Kasumi-1 (cell line): ENCODE results near the gene MTIF3.

Experiments
- DNase-seq, 2 experiments: peaks; one replicate each; lab custom pipeline; 2025; lab: John Stamatoyannopoulos, UW

MTIF3 gene, protein sequence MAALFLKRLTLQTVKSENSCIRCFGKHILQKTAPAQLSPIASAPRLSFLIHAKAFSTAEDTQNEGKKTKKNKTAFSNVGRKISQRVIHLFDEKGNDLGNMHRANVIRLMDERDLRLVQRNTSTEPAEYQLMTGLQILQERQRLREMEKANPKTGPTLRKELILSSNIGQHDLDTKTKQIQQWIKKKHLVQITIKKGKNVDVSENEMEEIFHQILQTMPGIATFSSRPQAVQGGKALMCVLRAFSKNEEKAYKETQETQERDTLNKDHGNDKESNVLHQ

GRCh38 chr13:27449936-27450828, at the start of gene MTIF3:
Gene MTIF3, minus strand, starts transcription at chr13:27450564. Its CDS starts 10,116 bp downstream, at chr13:27440448.
- peak; percentile 67 to 69 for DNase-seq

DNA sequence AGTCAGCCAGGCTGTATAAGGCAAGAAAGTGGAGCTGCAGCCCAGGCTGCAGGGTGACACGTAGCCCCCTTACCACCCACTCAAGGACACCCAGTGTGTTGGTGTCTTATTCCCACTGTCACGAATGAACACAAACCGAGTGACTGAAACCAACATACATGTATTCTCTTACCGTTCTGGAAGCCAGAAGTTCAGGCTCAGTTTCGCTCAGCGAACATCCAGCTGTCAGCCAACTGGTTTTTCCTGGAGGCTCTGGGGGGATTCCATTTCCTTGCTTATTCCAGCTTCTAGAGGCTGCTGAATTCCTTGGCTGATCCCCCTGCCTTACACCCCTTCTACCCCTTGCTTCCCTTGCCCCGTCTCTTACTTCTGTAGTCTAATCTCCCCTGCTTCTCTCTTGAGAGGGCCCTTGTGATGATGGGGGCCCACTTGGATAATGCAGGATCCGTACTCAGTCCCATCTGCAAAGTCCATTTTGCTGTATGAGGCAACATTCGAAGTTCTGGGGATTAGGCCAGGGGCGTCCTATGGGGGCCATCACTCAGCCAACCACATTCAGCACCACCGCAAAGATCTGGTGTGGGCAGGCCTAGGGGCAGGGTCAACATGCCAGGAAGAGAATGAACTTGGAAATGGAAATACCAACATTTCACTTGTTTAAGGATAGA, 47.3 kb upstream of the MTIF3 start:
- no peak for DNase-seq

GRCh38 chr13:27496536-27497273, 46.3 kb upstream of the MTIF3 start:
- DNase-seq = no peak

- no peak for DNase-seq
These were observed 45.6 kb upstream of the MTIF3 start for GRCh38 chr13:27496006-27496405.

DNA sequence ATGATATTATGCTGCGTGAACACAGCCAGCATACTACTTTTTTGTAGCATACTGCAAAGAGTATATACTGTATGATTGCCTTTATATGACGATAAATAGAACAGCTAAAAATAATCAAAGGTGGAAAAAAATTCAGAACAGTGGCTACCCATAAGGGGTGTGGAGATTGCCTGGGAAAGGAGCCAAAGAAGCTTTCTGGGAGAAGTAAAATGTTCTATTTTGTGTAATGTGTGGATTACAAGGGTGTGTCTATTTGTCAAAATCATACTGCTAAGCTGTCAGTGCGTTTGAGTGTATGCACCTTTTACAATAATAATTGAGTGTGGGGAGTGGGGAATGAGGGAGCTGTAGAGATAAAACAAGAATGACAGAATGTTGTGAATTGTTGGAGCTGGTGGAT, 45.2 kb upstream of the MTIF3 start:
- DNase-seq = no peak

DNA sequence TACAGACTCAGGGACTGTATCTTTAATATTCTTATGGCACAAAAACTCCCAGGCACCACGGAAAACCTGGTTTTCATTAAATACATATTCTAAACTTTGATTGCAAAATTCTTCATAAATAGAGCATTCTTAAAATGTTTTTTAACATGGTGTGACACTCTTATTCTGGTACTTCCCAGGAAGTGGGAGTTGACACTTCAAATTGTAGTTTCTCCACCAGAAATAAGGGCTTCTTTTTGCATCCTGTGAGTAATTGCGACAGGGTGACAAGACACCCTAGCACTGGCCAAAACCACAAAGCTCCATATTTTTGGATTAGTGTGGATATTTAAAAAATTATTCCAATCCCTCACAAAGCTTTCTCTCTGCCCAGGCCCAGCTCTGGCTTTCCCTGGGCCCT, 43.6 kb upstream of the MTIF3 start:
- DNase-seq = no peak

GRCh38 chr13:27489456-27489855, 39.1 kb upstream of the MTIF3 start:
- no peak for DNase-seq

- no peak for DNase-seq
These were observed 37.4 kb upstream of the MTIF3 start for GRCh38 chr13:27487776-27488175.

- DNase-seq = no peak
These were observed 33.1 kb upstream of the MTIF3 start for GRCh38 chr13:27483421-27483820.

DNA sequence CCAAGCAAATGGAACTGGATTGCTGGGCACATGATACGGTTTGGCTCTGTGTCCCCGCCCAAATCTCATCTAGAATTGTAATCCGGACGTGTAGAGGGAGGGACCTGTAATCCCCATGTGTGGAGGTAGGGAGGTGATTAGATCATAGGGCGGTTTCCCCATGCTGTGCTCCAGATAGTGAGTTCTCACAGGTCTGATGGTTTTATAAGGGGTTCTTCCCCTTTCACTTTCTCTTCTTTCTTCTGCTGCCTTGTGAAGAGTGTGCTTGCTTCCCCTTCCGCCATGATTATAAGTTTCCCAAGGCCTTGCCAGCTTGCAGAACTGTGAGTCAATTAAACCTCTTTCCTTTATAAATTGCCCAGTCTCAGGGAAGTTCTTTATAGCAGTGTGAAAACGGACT, 32.6 kb upstream of the MTIF3 start:
- no peak for DNase-seq

DNA sequence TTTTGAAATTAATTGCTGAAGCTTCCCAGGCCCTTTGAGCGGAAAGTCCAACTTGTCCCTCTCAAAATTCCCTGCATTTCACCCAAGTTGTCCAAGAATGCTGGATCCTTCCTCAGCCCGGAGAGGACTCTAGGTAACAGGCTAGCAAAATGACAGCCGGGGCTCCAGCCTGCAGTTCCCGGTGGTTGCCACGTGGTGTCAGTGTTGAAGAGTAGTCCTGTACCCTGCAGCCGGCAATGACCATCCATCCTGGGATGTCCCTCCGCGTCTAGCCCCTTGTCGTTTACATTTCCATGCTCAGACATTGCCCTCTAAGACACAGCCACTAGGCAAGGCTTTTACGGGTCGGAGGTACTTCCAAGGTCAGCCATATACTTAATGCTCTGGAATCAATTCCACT, 31.4 kb upstream of the MTIF3 start:
- peak in 1 of 2 experiments; percentile 20 for DNase-seq

DNA sequence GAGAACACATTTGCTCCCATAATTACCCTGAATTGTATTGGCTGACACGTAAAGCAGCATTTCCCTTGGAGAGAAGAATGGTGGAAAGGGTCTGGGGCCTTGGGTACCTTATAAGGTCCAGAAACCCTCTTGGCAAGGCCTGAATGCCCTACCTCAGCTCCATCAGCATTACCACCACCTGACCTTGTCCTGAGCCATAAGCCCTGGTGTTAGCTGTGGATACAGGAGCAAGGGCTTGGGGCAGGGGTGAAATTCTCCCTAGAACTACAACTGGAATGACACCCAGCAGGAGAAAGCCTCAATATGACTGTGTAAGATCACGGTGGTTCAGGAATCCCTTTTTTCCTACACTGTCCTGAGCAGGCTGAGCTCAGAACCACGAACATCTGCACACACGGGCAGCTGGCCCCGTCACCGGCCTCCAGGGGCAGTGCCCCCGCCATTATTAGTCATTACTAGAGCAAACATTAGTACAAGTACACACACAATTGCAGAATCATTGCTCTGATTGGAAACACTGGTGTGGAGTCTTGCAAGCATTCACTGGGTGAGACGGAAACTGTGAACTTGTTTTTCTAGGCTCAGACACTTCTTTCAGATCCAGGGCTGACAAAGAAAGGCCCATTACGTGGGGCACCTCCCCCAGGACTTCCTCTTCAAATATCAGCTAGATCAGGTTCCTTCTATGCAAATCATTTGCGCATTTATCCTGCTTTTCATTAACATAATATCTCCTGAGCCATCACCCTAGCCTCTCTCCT, 26.8 kb upstream of the MTIF3 start:
- no peak for DNase-seq

DNA sequence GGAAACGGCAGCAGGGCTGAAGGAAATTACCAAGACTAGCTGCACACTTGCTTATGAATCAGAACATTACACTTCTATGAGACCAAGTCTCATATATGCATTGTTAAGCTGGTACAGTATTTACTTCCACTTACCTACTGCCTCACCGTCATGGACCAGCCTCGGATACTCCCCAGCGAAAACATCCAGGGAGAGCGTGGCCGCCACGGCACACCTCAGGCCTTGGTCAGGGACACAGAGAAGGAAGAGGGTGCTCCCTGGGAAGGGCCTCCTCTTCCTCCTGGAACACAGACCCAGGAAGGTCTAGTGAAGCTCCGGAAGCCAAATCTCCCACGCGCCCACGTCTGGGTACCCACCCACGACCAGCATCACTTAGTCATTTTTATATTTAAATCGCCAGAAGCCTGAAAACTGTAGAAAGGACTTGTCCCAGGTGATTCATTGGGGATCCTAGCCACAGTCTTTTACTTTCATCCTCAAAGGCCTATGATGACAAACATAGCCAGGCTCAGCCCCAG, 24.4 kb upstream of the MTIF3 start:
- no peak for DNase-seq

DNA sequence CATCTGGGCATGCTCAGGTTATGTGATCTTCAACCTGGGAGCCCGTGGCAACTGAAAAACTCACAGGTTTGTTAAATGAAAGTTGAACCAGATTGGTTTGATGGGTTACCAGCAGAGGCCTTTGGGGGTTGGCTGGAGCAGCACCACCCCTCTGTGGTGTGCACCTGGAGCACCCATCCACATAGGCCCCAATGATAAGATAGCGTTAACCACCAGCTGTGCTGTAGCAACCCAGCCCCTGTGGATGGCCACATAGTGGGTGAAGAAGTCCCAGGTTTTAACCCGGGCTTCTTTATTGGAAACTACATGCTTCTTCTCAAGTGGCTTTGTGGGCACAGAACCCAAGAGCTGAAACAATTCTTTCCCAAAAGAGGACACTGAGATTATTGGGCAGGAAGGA, 22.6 kb upstream of the MTIF3 start:
- DNase-seq = no peak

DNA sequence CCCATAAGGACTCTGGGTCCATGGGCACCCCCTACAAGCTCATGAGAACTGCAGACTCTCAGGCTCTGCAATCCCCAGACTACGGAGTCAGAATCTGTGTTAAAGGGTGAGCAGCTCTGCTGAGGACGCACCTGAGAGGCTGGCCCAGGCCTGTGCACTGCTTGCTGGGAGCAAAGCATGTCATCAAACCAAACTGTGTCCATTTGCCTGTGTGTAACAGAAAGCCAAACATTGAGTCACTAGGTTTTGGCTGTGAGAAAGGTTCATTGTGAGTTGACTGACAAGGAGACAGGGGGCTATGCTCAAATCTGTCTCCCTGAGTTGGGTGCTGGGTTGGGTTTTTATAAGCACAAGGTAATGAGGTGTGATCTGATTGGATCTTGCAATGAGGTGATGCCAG, 22.1 kb upstream of the MTIF3 start:
- no peak for DNase-seq

- no peak for DNase-seq
These were observed 19.9 kb upstream of the MTIF3 start for GRCh38 chr13:27470075-27470820.

GRCh38 chr13:27466513-27466912, 16.1 kb upstream of the MTIF3 start:
- no peak for DNase-seq

GRCh38 chr13:27465611-27466010, 15.2 kb upstream of the MTIF3 start:
- DNase-seq = no peak

DNA sequence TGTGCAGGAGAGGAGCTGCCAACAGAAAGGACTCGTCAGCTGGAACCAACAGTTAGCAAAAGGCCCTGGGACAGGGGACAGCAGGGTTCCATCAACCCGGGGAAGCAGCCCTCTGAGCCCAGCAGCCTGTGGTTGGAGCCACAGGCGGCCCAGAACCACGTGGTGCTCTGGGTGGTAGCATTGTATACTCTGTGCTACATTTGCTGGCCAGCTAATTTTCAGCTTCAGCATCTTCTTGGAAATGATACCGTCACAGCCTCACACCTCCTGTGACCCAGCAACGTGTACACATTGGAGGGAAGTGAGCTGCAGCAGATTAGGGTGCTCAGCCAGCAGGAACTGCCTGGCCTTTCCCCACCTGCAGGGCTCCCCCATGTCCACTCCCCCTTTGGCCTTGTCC, 13.1 kb upstream of the MTIF3 start:
- DNase-seq = no peak

- no peak for DNase-seq
These were observed 11.7 kb upstream of the MTIF3 start for GRCh38 chr13:27461940-27462584.
